GM12878 (cell line): ENCODE data around the gene PCBD2.

ENCODE experiments used
- EGR1 ChIP-seq, 2 experiments: IDR thresholded peaks; 1 replicate in 1 of 2; 2 replicates in 1 of 2; pipeline ENCODE4 v1.6.1; 2011 to 2012; ENCODE audit warnings: low read depth in 2 of 2, low read length in 2 of 2, borderline replicate concordance in 1 of 2, mild to moderate bottlenecking in 1 of 2, moderate library complexity in 1 of 2
- EP300 ChIP-seq, 2 experiments: fragments of 150-350 bp in 1 of 2; IDR thresholded peaks; 2 replicates each; pipeline ENCODE4 v1.6.1; 2011 to 2012; ENCODE audit warnings: low read depth in 2 of 2, low read length in 2 of 2, borderline replicate concordance in 1 of 2, improper control_type of control experiment in 1 of 2, inconsistent platforms in 1 of 2; ENCODE audit not compliant: control insufficient read depth in 1 of 2
- PBX3 ChIP-seq: IDR thresholded peaks from 2 replicates; pipeline ENCODE4 v1.6.1; 2011; ENCODE audit warnings: mild to moderate bottlenecking, low read depth, low read length, moderate library complexity; ENCODE audit not compliant: insufficient replicate concordance
- SPI1 ChIP-seq: IDR thresholded peaks from 2 replicates; pipeline ENCODE4 v1.6.1; 2011; ENCODE audit warnings: low read depth, mild to moderate bottlenecking, low read length, moderate library complexity, borderline replicate concordance; ENCODE audit not compliant: insufficient read depth
- TARDBP ChIP-seq: IDR thresholded peaks from 2 replicates; pipeline ENCODE4 v1.6.1; 2016; ENCODE audit warnings: borderline replicate concordance
- TCF12 ChIP-seq: IDR thresholded peaks from 2 replicates; pipeline ENCODE4 v1.6.1; 2011; ENCODE audit warnings: low read depth, mild to moderate bottlenecking, low read length

DNA sequence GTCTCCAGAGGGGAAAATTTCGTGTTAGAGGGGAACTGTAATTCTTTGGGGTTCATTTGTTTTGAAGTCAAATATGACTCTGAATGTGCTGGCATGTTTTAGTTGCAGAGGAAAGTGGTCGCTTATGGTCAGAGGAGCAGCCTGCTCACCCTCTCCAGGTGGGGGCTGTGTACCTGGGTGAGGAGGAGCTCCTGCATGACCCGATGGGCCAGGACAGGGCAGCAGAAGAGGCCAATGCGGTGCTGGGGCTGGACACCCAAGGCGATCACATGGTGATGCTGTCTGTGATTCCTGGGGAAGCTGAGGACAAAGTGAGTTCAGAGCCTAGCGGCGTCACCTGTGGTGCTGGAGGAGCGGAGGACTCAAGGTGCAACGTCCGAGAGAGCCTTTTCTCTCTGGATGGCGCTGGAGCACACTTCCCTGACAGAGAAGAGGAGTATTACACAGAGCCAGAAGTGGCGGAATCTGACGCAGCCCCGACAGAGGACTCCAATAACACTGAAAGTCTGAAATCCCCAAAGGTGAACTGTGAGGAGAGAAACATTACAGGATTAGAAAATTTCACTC lies 17.3 kb upstream of the PCBD2 start:
- no peak for TF ChIP-seq TCF12
- no peak for TF ChIP-seq EGR1 (IDR thresholded peaks at IDR 0.05; ENCODE audit: borderline replicate concordance in 1 of 2, low read depth in 2 of 2, low read length in 2 of 2)
- TF ChIP-seq SPI1 = no peak
- TF ChIP-seq PBX3 = no peak
- no peak for TF ChIP-seq TARDBP
- TF ChIP-seq EP300 (IDR thresholded peaks at IDR 0.05; ENCODE audit: borderline replicate concordance in 1 of 2, control insufficient read depth in 1 of 2, low read depth in 2 of 2, low read length in 2 of 2) = no peak
